NOMO-1 treated with DMSO at 0.1 percent for 48 hours (cell line): Measurements from ENCODE around the gene NUDC.
"Not testable (repeated sequence)": the region's sequence is repeated elsewhere in the genome, so short reads cannot be mapped to it uniquely, and the experiment has no call there.

Experiments used
- DNase-seq: peaks from one replicate; lab custom pipeline; 2025; ENCODE audit not compliant: unreplicated experiment; lab: John Stamatoyannopoulos, UW

The NUDC gene

GRCh38 chr1:26986658-26987057 lies 65.1 kb downstream of the NUDC start:
- DNase-seq, result no peak

- DNase-seq, result not testable (repeated sequence)
Observed at GRCh38 chr1:26989403-26990109, 68.0 kb downstream of the NUDC start.

- no peak for DNase-seq
Observed at GRCh38 chr1:26991310-26992116, 70.0 kb downstream of the NUDC start.

GRCh38 chr1:26993237-26994019 lies 71.9 kb downstream of the NUDC start, which contains the start of gene TRNP1:
TRNP1 (plus strand) TSS chr1:26993692; CDS start chr1:26993787, 95 bp downstream.
- DNase-seq, result no peak

- DNase-seq, result no peak
Observed at GRCh38 chr1:26994020-26994786, 72.7 kb downstream of the NUDC start.

GRCh38 chr1:26994787-26995517 lies 73.4 kb downstream of the NUDC start:
- DNase-seq, result no peak

- no peak for DNase-seq
Observed at GRCh38 chr1:26996024-26996423, 74.5 kb downstream of the NUDC start.
